Psoas muscle (tissue), 8 donors: Measurements from ENCODE around the gene TTC14. TPM values are rescaled to one million over a fixed set of nuclear protein-coding genes. Genes with fewer than 3 reads are reported as not detected.

Experiments used
- ATAC-seq, 4 donors: fragments of 200-7000 bp; cut with Tn5 transposase; one replicate each; pipeline ENCODE4 v1.9.1; 2020; ENCODE audit warnings: moderate library complexity in 3 of 4, mild to moderate bottlenecking in 2 of 4
- DNase-seq, 2 donors: peaks; one replicate each; pipeline ENCODE4 v3.0.0-alpha.2; 2020
- H3K27ac ChIP-seq: fragments of 200-600 bp; one replicate; pipeline ENCODE4 v1.8.0; 2022
- H3K27me3 ChIP-seq, 3 donors: fragments of 200-600 bp in 1 of 3; one replicate each; pipeline versions ENCODE4 v1.6.1 to v1.8.0; 2013 to 2022; ENCODE audit warnings: low read length in 2 of 3, mild to moderate bottlenecking in 2 of 3, moderate library complexity in 1 of 3; ENCODE audit not compliant: insufficient read depth in 3 of 3
- H3K36me3 ChIP-seq, 2 donors: fragments of 200-600 bp in 1 of 2; one replicate each; pipeline versions ENCODE4 v1.6.1 to v1.8.0; 2013 to 2022; ENCODE audit warnings: low read depth in 1 of 2, mild to moderate bottlenecking in 1 of 2, moderate library complexity in 1 of 2; ENCODE audit not compliant: insufficient read depth in 1 of 2
- H3K4me1 ChIP-seq: fragments of 200-600 bp; one replicate; pipeline ENCODE4 v1.8.0; 2022
- H3K4me3 ChIP-seq: fragments of 200-600 bp; one replicate; pipeline ENCODE4 v1.8.0; 2022; ENCODE audit warnings: mild to moderate bottlenecking
- H3K9me3 ChIP-seq: fragments of 200-600 bp; one replicate; pipeline ENCODE4 v1.8.0; 2022
- CTCF ChIP-seq: fragments of 200-600 bp; IDR thresholded peaks from one replicate; pipeline ENCODE4 v1.8.0; 2022; ENCODE audit warnings: antibody characterized with exemption
- WGBS, 3 donors: extraction: QIAGEN DNeasy Blood & Tissue Kit; methylation state at CpG; one replicate each; pipeline versions ENCODE4 v1.1.6 to v1.1.7; 2013; 5-methylcytosine and 5-hydroxymethylcytosine counted together
- intact Hi-C, 2 donors: fragments of 100-400 bp; cut with DNase I; formaldehyde crosslinking; loops; one replicate each; pipeline versions ENCODE4 v1.11.0 to v1.14.2; 2022
- polyA plus RNA-seq, 3 donors: library from polyadenylated mRNA; stranded (reverse); fragments of 200-250 nt; gene quantifications; one replicate each; pipeline ENCODE4 v1.2.3, GENCODE V29; 2013
- total RNA-seq, 4 donors: library from RNA; stranded (reverse); fragmentation: NEBNext Ultra II Directional in 2 of 4; extraction: Animal tissue kit (Norgen Biotek cat#: 25700) in 2 of 4; gene quantifications; one replicate each; pipeline versions ENCODE4 v1.2.1 to v1.2.4, GENCODE V29; 2021 to 2023
- donor health status: healthy with polysubstance abuse.
- donor health status: DM: no; HTN: no; CAD: no; lungs with moderate emphysema.
- donor health status: Bipolar disorder and iron deficiency.
- donor health status: healthy.
- donor health status: DM: yes; HTN: yes; CAD: no.
- donor health status: DM: no; HTN: no; CAD: no.
- donor health status: DM: no; HTN: no; CAD: no.
- donor health status: DM: yes; HTN: yes; CAD: no.

Gene TTC14
- total and polyA plus RNA-seq, 7 donors, result 4.8 to 12.6 (median 9.2) TPM

GRCh38 chr3:180624714-180625113 is 22.8 kb downstream of the TTC14 start:
- no peaks in the 10 kb centered on the region for H3K9me3 ChIP-seq
- intact Hi-C loops, result no loop called here
- DNase-seq (no peak), ATAC-seq (no peak)
- TF ChIP-seq CTCF, result no peak
- no peaks in the 10 kb centered on the region for H3K27me3 ChIP-seq
- no peak overlapping the region for H3K4me3 ChIP-seq
- 90 to 98% (median 94%) methylated on average over 2 of the region's 2 CpGs for WGBS, 3 donors
- H3K36me3 ChIP-seq, result peaks cover 0 to 3% of the 10 kb centered on the region in 2 donors
- no peak overlapping the region for H3K27ac ChIP-seq
- H3K4me1 ChIP-seq, result no peaks in the 10 kb centered on the region

GRCh38 chr3:180626844-180627243 is 24.9 kb downstream of the TTC14 start:
- H3K4me3 ChIP-seq, result no peak overlapping the region
- TF ChIP-seq CTCF, result no peak
- DNase-seq (no peak), ATAC-seq (no peak)
- H3K9me3 ChIP-seq, result no peaks in the 10 kb centered on the region
- no peak overlapping the region for H3K27ac ChIP-seq
- intact Hi-C loops, result no loop called here
- peaks cover 0 to 3% of the 10 kb centered on the region in 2 donors for H3K36me3 ChIP-seq
- H3K27me3 ChIP-seq, result no peaks in the 10 kb centered on the region
- H3K4me1 ChIP-seq, result no peaks in the 10 kb centered on the region
- WGBS, 3 donors, result 58 to 88% (median 69%) methylated on average over 2 of the region's 2 CpGs

- H3K36me3 ChIP-seq, result peaks cover 0 to 3% of the 10 kb centered on the region in 2 donors
- H3K27me3 ChIP-seq, result no peaks in the 10 kb centered on the region
- no peak overlapping the region for H3K4me3 ChIP-seq
- H3K27ac ChIP-seq, result no peak overlapping the region
- no peaks in the 10 kb centered on the region for H3K9me3 ChIP-seq
- TF ChIP-seq CTCF, result no peak
- no peaks in the 10 kb centered on the region for H3K4me1 ChIP-seq
- intact Hi-C loops, result no loop called here
- ATAC-seq (no peak), DNase-seq (no peak)
Measured at GRCh38 chr3:180630371-180630770, 28.4 kb downstream of the TTC14 start.

GRCh38 chr3:180631317-180631716 is 29.4 kb downstream of the TTC14 start:
- TF ChIP-seq CTCF, result no peak
- Histone ChIP-seq H3K27ac (no peak overlapping the region), H3K9me3 (no peaks in the 10 kb centered on the region), H3K36me3 (peaks cover 0 to 3% of the 10 kb centered on the region in 2 donors), H3K4me3 (no peak overlapping the region), H3K4me1 (no peaks in the 10 kb centered on the region), H3K27me3 (no peaks in the 10 kb centered on the region)
- DNase-seq (no peak), ATAC-seq (no peak)
- 85 to 90% (median 88%) methylated on average over 3 of the region's 3 CpGs for WGBS, 3 donors
- intact Hi-C loops, result no loop called here

GRCh38 chr3:180633722-180634121 is 31.8 kb downstream of the TTC14 start:
- intact Hi-C loops, result no loop called here
- Histone ChIP-seq H3K27me3 (no peaks in the 10 kb centered on the region), H3K9me3 (peaks cover 4% of the 10 kb centered on the region), H3K27ac (no peak overlapping the region), H3K36me3 (no peaks in the 10 kb centered on the region), H3K4me3 (no peak overlapping the region), H3K4me1 (no peaks in the 10 kb centered on the region)
- no peak for DNase-seq
- TF ChIP-seq CTCF, result no peak
- 11 to 34% (median 19%) methylated on average over 2 of the region's 2 CpGs for WGBS, 3 donors
- no peak for ATAC-seq
